Vagina (tissue), 2 donors: ENCODE data around the gene RABGAP1L. TPM values are rescaled to one million over a fixed set of nuclear protein-coding genes. Genes with fewer than 3 reads are reported as not detected.

ENCODE experiments used
- DNase-seq, 2 donors: peaks; one replicate each; pipeline ENCODE4 v3.0.0-alpha.2; 2017; ENCODE audit errors: extremely low spot score in 2 of 2
- H3K27ac ChIP-seq: fragments of 200-600 bp; sonication (generic); one replicate; pipeline ENCODE4 v1.5.1; 2019
- H3K27me3 ChIP-seq: fragments of 200-600 bp; sonication (generic); one replicate; pipeline ENCODE4 v1.5.1; 2019
- H3K36me3 ChIP-seq, 2 donors: fragments of 200-600 bp; sonication (generic); one replicate each; pipeline ENCODE4 v1.5.1; 2017 to 2019
- H3K4me1 ChIP-seq: fragments of 200-600 bp; sonication (generic); one replicate; pipeline ENCODE4 v1.5.1; 2019
- H3K4me3 ChIP-seq, 2 donors: fragments of 200-600 bp; sonication (generic); 1 replicate in 1 of 2; 2 replicates in 1 of 2; pipeline ENCODE4 v1.5.1; 2016 to 2019
- H3K9me3 ChIP-seq: fragments of 200-600 bp; sonication (generic); one replicate; pipeline ENCODE4 v1.5.1; 2019
- POLR2A ChIP-seq, 2 donors: fragments of 450-650 bp; IDR thresholded peaks; one replicate each; pipeline ENCODE4 v1.6.1; 2017; ENCODE audit warnings: antibody characterized with exemption in 2 of 2, mild to moderate bottlenecking in 2 of 2, moderate library complexity in 2 of 2
- POLR2AphosphoS5 ChIP-seq, 2 donors: sonication (generic); formaldehyde crosslinking; IDR thresholded peaks; one replicate each; pipeline ENCODE4 v1.9.0; 2017; ENCODE audit warnings: antibody characterized with exemption in 2 of 2, mild to moderate bottlenecking in 2 of 2, low read depth in 1 of 2; ENCODE audit not compliant: insufficient read depth in 1 of 2
- intact Hi-C: fragments of 100-400 bp; cut with DNase I; formaldehyde crosslinking; loops from one replicate; pipeline ENCODE4 v1.15.1; 2023
- total RNA-seq: library from RNA; depleted of rRNA; stranded (reverse); fragments of >200 nt; gene quantifications from one replicate; pipeline ENCODE4 v1.2.3, GENCODE V29; 2016
- TF ChIP-seq, protein P1 (sequence below), 3 experiments: fragments of 450-650 bp in 2 of 3; fragments of 200-600 bp in 1 of 3; sonication (generic) in 1 of 3; IDR thresholded peaks; one replicate each; pipeline ENCODE4 v1.5.1; 2017 to 2019; ENCODE audit warnings: antibody characterized with exemption in 3 of 3, mild to moderate bottlenecking in 2 of 3, moderate library complexity in 2 of 3

RABGAP1L gene
- total RNA-seq, 1 donor from 2014 or later: 40.0 TPM

DNA sequence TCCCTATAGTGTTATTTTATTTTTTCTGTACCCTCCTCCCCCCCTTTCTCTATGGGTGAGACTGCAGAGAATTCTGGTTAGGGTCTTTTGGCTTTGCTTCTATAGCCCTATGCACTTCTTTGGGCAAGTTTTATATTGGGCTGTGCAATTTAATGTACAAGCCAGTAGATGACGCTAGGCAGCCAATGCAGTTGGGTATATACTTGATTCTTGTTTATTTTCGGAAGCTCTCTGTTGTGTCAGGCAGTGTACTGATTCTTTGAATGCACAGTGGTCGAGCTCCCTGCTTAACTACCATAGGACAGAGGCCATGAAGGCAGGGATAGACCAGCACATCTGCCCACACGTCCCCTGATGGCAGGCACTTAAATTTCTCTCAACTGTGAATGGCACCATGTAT lies 254.3 kb downstream of the RABGAP1L start:
- intact Hi-C loops: no loop called here
- no peak for DNase-seq
- H3K4me3 ChIP-seq: no peak overlapping the region
- H3K27me3 ChIP-seq: no peaks in the 10 kb centered on the region
- H3K27ac ChIP-seq: no peak overlapping the region
- H3K36me3 ChIP-seq: no peaks in the 10 kb centered on the region
- no peaks in the 10 kb centered on the region for H3K9me3 ChIP-seq
- no peaks in the 10 kb centered on the region for H3K4me1 ChIP-seq
- no peak for TF ChIP-seq POLR2AphosphoS5 (IDR thresholded peaks at IDR 0.05; ENCODE audit: insufficient read depth in 1 of 2, low read depth in 1 of 2)
- TF ChIP-seq, protein P1, sequence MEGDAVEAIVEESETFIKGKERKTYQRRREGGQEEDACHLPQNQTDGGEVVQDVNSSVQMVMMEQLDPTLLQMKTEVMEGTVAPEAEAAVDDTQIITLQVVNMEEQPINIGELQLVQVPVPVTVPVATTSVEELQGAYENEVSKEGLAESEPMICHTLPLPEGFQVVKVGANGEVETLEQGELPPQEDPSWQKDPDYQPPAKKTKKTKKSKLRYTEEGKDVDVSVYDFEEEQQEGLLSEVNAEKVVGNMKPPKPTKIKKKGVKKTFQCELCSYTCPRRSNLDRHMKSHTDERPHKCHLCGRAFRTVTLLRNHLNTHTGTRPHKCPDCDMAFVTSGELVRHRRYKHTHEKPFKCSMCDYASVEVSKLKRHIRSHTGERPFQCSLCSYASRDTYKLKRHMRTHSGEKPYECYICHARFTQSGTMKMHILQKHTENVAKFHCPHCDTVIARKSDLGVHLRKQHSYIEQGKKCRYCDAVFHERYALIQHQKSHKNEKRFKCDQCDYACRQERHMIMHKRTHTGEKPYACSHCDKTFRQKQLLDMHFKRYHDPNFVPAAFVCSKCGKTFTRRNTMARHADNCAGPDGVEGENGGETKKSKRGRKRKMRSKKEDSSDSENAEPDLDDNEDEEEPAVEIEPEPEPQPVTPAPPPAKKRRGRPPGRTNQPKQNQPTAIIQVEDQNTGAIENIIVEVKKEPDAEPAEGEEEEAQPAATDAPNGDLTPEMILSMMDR (IDR thresholded peaks at IDR 0.05): no peak
- no peak for TF ChIP-seq POLR2A (IDR thresholded peaks at IDR 0.05)

DNA sequence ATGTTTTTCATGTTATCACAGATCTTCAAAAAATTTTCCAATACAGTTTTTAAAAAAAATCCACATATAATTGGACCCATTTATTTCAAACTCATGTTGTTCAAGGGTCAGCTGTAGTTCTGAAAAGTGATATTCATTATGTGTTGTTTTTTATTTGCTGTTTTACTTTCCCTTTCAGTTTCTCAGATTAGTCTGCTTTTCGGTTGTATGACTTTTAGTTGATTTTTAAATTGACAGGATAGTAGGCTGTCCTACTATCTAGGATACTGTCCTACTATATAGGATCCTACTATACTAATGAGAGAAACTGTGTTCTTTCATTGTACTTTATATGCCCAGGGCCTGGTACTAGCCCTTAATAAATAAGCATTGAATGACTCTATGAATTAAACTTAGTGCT lies 254.9 kb downstream of the RABGAP1L start:
- intact Hi-C loops: no loop called here
- no peak for DNase-seq
- Histone ChIP-seq H3K4me1 (no peaks in the 10 kb centered on the region), H3K4me3 (no peak overlapping the region), H3K27me3 (no peaks in the 10 kb centered on the region), H3K27ac (no peak overlapping the region), H3K9me3 (no peaks in the 10 kb centered on the region), H3K36me3 (no peaks in the 10 kb centered on the region)
- TF ChIP-seq POLR2AphosphoS5 (IDR thresholded peaks at IDR 0.05; ENCODE audit: insufficient read depth in 1 of 2, low read depth in 1 of 2) (no peak), POLR2A (IDR thresholded peaks at IDR 0.05) (no peak)
- TF ChIP-seq, protein P1 (IDR thresholded peaks at IDR 0.05): no peak

DNA sequence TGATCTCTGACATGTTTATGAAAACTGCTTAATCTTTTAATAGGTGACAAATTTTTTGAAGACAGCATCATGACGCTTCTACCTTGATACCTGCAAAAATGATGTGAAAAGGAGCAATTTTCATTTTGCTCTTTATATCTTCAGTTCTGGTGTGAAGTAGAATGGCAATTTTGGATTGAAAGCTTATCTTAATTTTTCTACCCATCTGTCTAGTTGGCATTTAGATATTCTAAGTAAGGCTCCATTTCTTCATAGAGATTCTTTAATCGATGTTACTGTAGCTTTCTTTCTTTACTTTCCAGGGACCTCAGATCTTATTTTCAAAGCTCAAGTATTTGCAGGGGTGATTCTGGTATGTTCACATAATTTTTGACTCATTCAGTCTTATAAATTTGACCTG lies 256.2 kb downstream of the RABGAP1L start:
- intact Hi-C loops: no loop called here
- H3K36me3 ChIP-seq: no peaks in the 10 kb centered on the region
- TF ChIP-seq POLR2A (IDR thresholded peaks at IDR 0.05) (no peak), POLR2AphosphoS5 (IDR thresholded peaks at IDR 0.05; ENCODE audit: insufficient read depth in 1 of 2, low read depth in 1 of 2) (no peak)
- TF ChIP-seq, protein P1 (IDR thresholded peaks at IDR 0.05): no peak
- H3K4me1 ChIP-seq: no peaks in the 10 kb centered on the region
- DNase-seq: no peak
- H3K27ac ChIP-seq: no peak overlapping the region
- no peaks in the 10 kb centered on the region for H3K27me3 ChIP-seq
- no peak overlapping the region for H3K4me3 ChIP-seq
- H3K9me3 ChIP-seq: no peaks in the 10 kb centered on the region

DNA sequence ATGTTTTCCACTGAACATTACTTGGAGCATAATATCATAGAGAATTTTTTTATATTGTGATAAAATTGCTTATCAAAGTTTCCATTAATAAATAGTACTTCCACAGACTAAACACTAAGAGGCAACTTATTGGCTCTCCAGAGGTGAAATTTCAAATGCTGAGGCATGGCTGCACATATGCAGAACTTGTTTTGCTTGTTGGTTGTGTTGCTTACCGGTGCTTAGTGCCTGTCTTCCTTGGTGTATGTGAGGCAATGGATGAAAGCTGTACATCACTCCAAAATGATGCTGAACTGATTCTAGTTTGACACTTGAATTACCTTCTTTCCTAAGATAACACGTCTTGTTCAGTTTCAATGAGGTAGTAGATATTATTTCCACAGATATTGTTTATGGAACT lies 258.6 kb downstream of the RABGAP1L start:
- DNase-seq: no peak
- Histone ChIP-seq H3K27ac (no peak overlapping the region), H3K27me3 (no peaks in the 10 kb centered on the region), H3K4me1 (no peaks in the 10 kb centered on the region), H3K4me3 (no peak overlapping the region), H3K9me3 (no peaks in the 10 kb centered on the region), H3K36me3 (no peaks in the 10 kb centered on the region)
- TF ChIP-seq POLR2AphosphoS5 (IDR thresholded peaks at IDR 0.05; ENCODE audit: insufficient read depth in 1 of 2, low read depth in 1 of 2) (no peak), POLR2A (IDR thresholded peaks at IDR 0.05) (no peak)
- TF ChIP-seq, protein P1 (IDR thresholded peaks at IDR 0.05): no peak
- intact Hi-C loops: no loop called here

DNA sequence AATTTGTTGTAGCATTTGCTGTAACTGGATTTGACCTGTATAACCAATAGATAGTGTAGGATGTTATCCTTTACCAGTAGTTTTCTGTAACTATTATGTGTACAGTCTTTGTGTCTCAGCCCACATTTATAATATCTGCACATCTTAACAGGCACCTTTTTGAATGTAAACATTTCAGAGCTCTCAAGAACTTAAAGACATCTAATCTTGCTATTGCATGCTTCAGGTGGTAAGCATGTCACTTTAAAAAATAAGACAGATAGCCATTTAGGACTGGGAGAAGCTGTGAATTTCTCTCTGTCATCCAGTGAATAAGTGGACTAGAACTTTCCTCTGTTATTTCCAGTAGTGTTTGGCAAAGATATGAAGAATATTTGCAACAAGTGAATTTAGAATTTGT lies 265.8 kb downstream of the RABGAP1L start:
- intact Hi-C loops: no loop called here
- no peaks in the 10 kb centered on the region for H3K27me3 ChIP-seq

More for the DNA sequence above, 265.8 kb downstream of the RABGAP1L start:
- Histone ChIP-seq H3K4me3 (no peak overlapping the region), H3K27ac (no peak overlapping the region), H3K9me3 (no peaks in the 10 kb centered on the region), H3K36me3 (no peaks in the 10 kb centered on the region), H3K4me1 (no peaks in the 10 kb centered on the region)
- no peak for DNase-seq
- TF ChIP-seq, protein P1 (IDR thresholded peaks at IDR 0.05): no peak
- TF ChIP-seq POLR2AphosphoS5 (IDR thresholded peaks at IDR 0.05; ENCODE audit: insufficient read depth in 1 of 2, low read depth in 1 of 2): no peak
- no peak for TF ChIP-seq POLR2A (IDR thresholded peaks at IDR 0.05)
